OCI-LY1 (cell line): Measurements from ENCODE around the gene KRT4.

Source experiments
- H2AFZ ChIP-seq: fragments of 200-600 bp; sonication (generic), shearing (Covaris generic); 2 replicates; pipeline ENCODE4 v1.6.0; 2014; ENCODE audit warnings: antibody characterized with exemption, mild to moderate bottlenecking, low read length
- H3F3A ChIP-seq: fragments of 200-600 bp; sonication (generic), shearing (Covaris generic); 2 replicates; pipeline ENCODE4 v1.6.0; 2014; ENCODE audit warnings: mild to moderate bottlenecking, antibody characterized with exemption, low read length, moderate library complexity; ENCODE audit not compliant: insufficient read depth
- H3K27ac ChIP-seq: fragments of 200-600 bp; sonication (generic); 2 replicates; pipeline ENCODE4 v1.5.1; 2014; ENCODE audit warnings: low read length, mixed run types, mild to moderate bottlenecking, low read depth; ENCODE audit not compliant: poor library complexity, severe bottlenecking
- H3K27me3 ChIP-seq: fragments of 200-600 bp; sonication (generic); 2 replicates; pipeline ENCODE4 v1.6.0; 2014; ENCODE audit warnings: antibody characterized with exemption, mild to moderate bottlenecking, low read length, moderate library complexity; ENCODE audit not compliant: insufficient read depth
- H3K36me3 ChIP-seq: fragments of 200-600 bp; sonication (generic); 2 replicates; pipeline ENCODE4 v1.6.1; 2014; ENCODE audit warnings: mild to moderate bottlenecking, antibody characterized with exemption, low read length, moderate library complexity, mixed read lengths; ENCODE audit not compliant: insufficient read depth
- H3K4me1 ChIP-seq: fragments of 200-600 bp; sonication (generic); 2 replicates; pipeline ENCODE4 v1.5.1; 2014; ENCODE audit warnings: mild to moderate bottlenecking, low read length, moderate library complexity; ENCODE audit not compliant: insufficient read depth, severe bottlenecking
- H3K4me2 ChIP-seq: fragments of 200-600 bp; sonication (generic), shearing (Covaris generic); 2 replicates; pipeline ENCODE4 v1.6.1; 2014; ENCODE audit warnings: low read length
- H3K4me3 ChIP-seq: fragments of 200-600 bp; sonication (generic); 2 replicates; pipeline ENCODE4 v1.5.1; 2014; ENCODE audit warnings: low read length, low read depth, mild to moderate bottlenecking, mixed read lengths; ENCODE audit not compliant: poor library complexity, severe bottlenecking
- H3K79me2 ChIP-seq: fragments of 200-600 bp; shearing (Covaris generic); 2 replicates; pipeline ENCODE4 v1.6.1; 2016; ENCODE audit warnings: mixed run types, low read length, mixed read lengths; ENCODE audit not compliant: insufficient read depth
- H3K9ac ChIP-seq: fragments of 200-600 bp; sonication (generic), shearing (Covaris generic); 2 replicates; pipeline ENCODE4 v1.6.1; 2014; ENCODE audit warnings: mild to moderate bottlenecking, low read length, mixed read lengths
- H3K9me2 ChIP-seq: fragments of 200-600 bp; sonication (generic), shearing (Covaris generic); 2 replicates; pipeline ENCODE4 v1.6.1; 2014; ENCODE audit warnings: low read depth, mild to moderate bottlenecking, low read length, mixed read lengths
- H3K9me3 ChIP-seq: fragments of 200-600 bp; shearing (Covaris generic); 2 replicates; pipeline ENCODE4 v1.6.1; 2014; ENCODE audit warnings: low read length, mixed read lengths
- H4K20me1 ChIP-seq: fragments of 200-600 bp; sonication (generic), shearing (Covaris generic); 2 replicates; pipeline ENCODE4 v1.6.0; 2016; ENCODE audit warnings: mild to moderate bottlenecking, low read length; ENCODE audit not compliant: insufficient read depth
- CTCF ChIP-seq: fragments of 200-600 bp; sonication (generic), shearing (Covaris generic); IDR thresholded peaks from 2 replicates; pipeline ENCODE4 v1.5.1; 2017; ENCODE audit warnings: mild to moderate bottlenecking, antibody characterized with exemption, low read length, moderate library complexity, mixed read lengths
- EZH2 ChIP-seq: fragments of 200-600 bp; sonication (generic), shearing (Covaris generic); IDR thresholded peaks from 2 replicates; pipeline ENCODE4 v1.8.0; 2017; ENCODE audit warnings: borderline replicate concordance, mixed run types, mild to moderate bottlenecking, antibody characterized with exemption, low read length, moderate library complexity, mixed read lengths

The KRT4 gene

GRCh38 chr12:52817003-52817698 is 3.2 kb upstream of the KRT4 start:
- Histone ChIP-seq H3F3A (no peaks in the 10 kb centered on the region), H3K4me2 (no peak overlapping the region)
- no peak for TF ChIP-seq EZH2
- TF ChIP-seq CTCF: no peak

GRCh38 chr12:52815676-52816588 is 2.0 kb upstream of the KRT4 start:
- Histone ChIP-seq H3K4me2 (no peak overlapping the region), H3K9me3 (no peaks in the 10 kb centered on the region), H3K9me2 (no peaks in the 10 kb centered on the region), H3K36me3 (no peaks in the 10 kb centered on the region), H3K4me1 (no peaks in the 10 kb centered on the region), H4K20me1 (no peaks in the 10 kb centered on the region), H3K27ac (no peak overlapping the region), H3K79me2 (no peaks in the 10 kb centered on the region), H2AFZ (no peak overlapping the region), H3K27me3 (peaks cover 5% of the 10 kb centered on the region; the same call in 1 of the 2 replicates), H3K4me3 (no peak overlapping the region), H3K9ac (no peak overlapping the region), H3F3A (no peaks in the 10 kb centered on the region)
- TF ChIP-seq EZH2: no peak
- no peak for TF ChIP-seq CTCF

More at GRCh38 chr12:52817003-52817698, 3.2 kb upstream of the KRT4 start:
- no peak overlapping the region for H3K27ac ChIP-seq
- no peaks in the 10 kb centered on the region for H3K9me2 ChIP-seq
- no peaks in the 10 kb centered on the region for H3K9me3 ChIP-seq
- H3K27me3 ChIP-seq: peaks cover 5% of the 10 kb centered on the region; the same call in 1 of the 2 replicates
- H3K4me3 ChIP-seq: no peak overlapping the region
- no peaks in the 10 kb centered on the region for H4K20me1 ChIP-seq
- H2AFZ ChIP-seq: no peak overlapping the region
- no peaks in the 10 kb centered on the region for H3K79me2 ChIP-seq
- H3K4me1 ChIP-seq: no peaks in the 10 kb centered on the region
- no peak overlapping the region for H3K9ac ChIP-seq
- H3K36me3 ChIP-seq: no peaks in the 10 kb centered on the region

GRCh38 chr12:52815161-52815560 is 1.2 kb upstream of the KRT4 start:
- peaks cover 5% of the 10 kb centered on the region; the same call in 1 of the 2 replicates for H3K27me3 ChIP-seq
- no peaks in the 10 kb centered on the region for H4K20me1 ChIP-seq
- no peak overlapping the region for H3K4me2 ChIP-seq
- no peaks in the 10 kb centered on the region for H3K36me3 ChIP-seq
- no peak overlapping the region for H2AFZ ChIP-seq
- no peaks in the 10 kb centered on the region for H3K4me1 ChIP-seq
- H3F3A ChIP-seq: no peaks in the 10 kb centered on the region
- H3K9me3 ChIP-seq: no peaks in the 10 kb centered on the region
- TF ChIP-seq CTCF: no peak
- TF ChIP-seq EZH2: no peak
- no peaks in the 10 kb centered on the region for H3K79me2 ChIP-seq
- no peak overlapping the region for H3K27ac ChIP-seq
- H3K9ac ChIP-seq: no peak overlapping the region
- no peaks in the 10 kb centered on the region for H3K9me2 ChIP-seq
- H3K4me3 ChIP-seq: no peak overlapping the region
